GM12878 (cell line): ENCODE data around the gene PGBD5. TPM values are rescaled to one million over a fixed set of nuclear protein-coding genes. Genes with fewer than 3 reads are reported as not detected.

Experiments used
- ATAC-seq: fragments of 200-7000 bp; cut with Tn5 transposase; 3 replicates; pipeline ENCODE4 v1.9.1; 2020; ENCODE audit warnings: mild to moderate bottlenecking, moderate library complexity
- BruUV-seq: library from RNA; stranded (reverse); fragments of 400-500 nt; replicated peaks from 2 replicates; lab custom pipeline; 2021; lab: Mats Ljungman, UMichigan
- CTCF ChIA-PET: fragments of 300-600 bp; sonication (Branson Sonifier 250); formaldehyde crosslinking; extraction: SDS; loops from one replicate; lab custom pipeline; 2021; ENCODE audit warnings: inconsistent platforms; lab: Yijun Ruan, JAX
- POLR2A ChIA-PET: fragments of 350-600 bp; formaldehyde crosslinking; extraction: SDS; loops from one replicate; lab custom pipeline; 2021; ENCODE audit warnings: inconsistent platforms; lab: Charles Lee
- RAD21 ChIA-PET: fragments of 300-600 bp; sonication (Branson Sonifier 250); formaldehyde crosslinking; loops from one replicate; lab custom pipeline; 2023; ENCODE audit warnings: antibody characterized with exemption; ENCODE audit not compliant: unreplicated experiment; lab: Charles Lee
- SMC1A ChIA-PET: fragments of 300-600 bp; sonication (Branson Sonifier 250); formaldehyde crosslinking; loops from one replicate; lab custom pipeline; 2023; ENCODE audit not compliant: unreplicated experiment, uncharacterized antibody; lab: Charles Lee
- DNase-seq: peaks from one replicate; pipeline ENCODE4 v3.0.0-alpha.2; 2011; ENCODE audit warnings: low read depth, low spot score
- FAIRE-seq: peaks from 3 replicates; lab custom pipeline; 2011; peaks lifted over from hg19 to GRCh38; lab: Jason Lieb, UNC
- H2AFZ ChIP-seq: 2 replicates; pipeline ENCODE4 v1.6.0; 2011; ENCODE audit warnings: low read depth, low read length, control low read depth; ENCODE audit not compliant: control insufficient read depth
- H3K27ac ChIP-seq: 2 replicates; pipeline ENCODE4 v1.5.1; 2011; ENCODE audit warnings: control low read depth; ENCODE audit not compliant: control insufficient read depth, insufficient read depth
- H3K27me3 ChIP-seq, 2 experiments: replicated peaks in 1 of 2; 2 replicates each; pipeline versions ENCODE4 v1.6.0 to v1.6.1; 2011; ENCODE audit warnings: low read length in 1 of 2; ENCODE audit not compliant: control insufficient read depth in 2 of 2, insufficient read depth in 2 of 2
- H3K36me3 ChIP-seq, 2 experiments: 2 replicates each; pipeline ENCODE4 v1.5.1; 2011; ENCODE audit warnings: low read length in 1 of 2; ENCODE audit not compliant: control insufficient read depth in 2 of 2, insufficient read depth in 2 of 2
- H3K4me1 ChIP-seq: 2 replicates; pipeline ENCODE4 v1.6.1; 2011; ENCODE audit warnings: mild to moderate bottlenecking, low read length, moderate library complexity, mixed read lengths; ENCODE audit not compliant: control insufficient read depth, insufficient read depth
- H3K4me2 ChIP-seq: 2 replicates; pipeline ENCODE4 v1.6.0; 2011; ENCODE audit warnings: control low read depth; ENCODE audit not compliant: control insufficient read depth, insufficient read depth
- H3K4me3 ChIP-seq: fragments of 200-600 bp; sonication (generic); 2 replicates; pipeline ENCODE4 v1.5.1; 2016
- H3K79me2 ChIP-seq: 2 replicates; pipeline ENCODE4 v1.6.0; 2011; ENCODE audit warnings: low read length; ENCODE audit not compliant: control insufficient read depth, insufficient read depth
- H3K9ac ChIP-seq: 2 replicates; pipeline ENCODE4 v1.8.0; 2011; ENCODE audit warnings: low read length, control low read depth, mixed read lengths; ENCODE audit not compliant: control insufficient read depth, insufficient read depth
- H3K9me3 ChIP-seq: replicated peaks from 3 replicates; pipeline ENCODE4 v1.5.1; 2011; ENCODE audit warnings: mild to moderate bottlenecking, low read length; ENCODE audit not compliant: control insufficient read depth, insufficient read depth
- H4K20me1 ChIP-seq: 2 replicates; pipeline ENCODE4 v1.6.0; 2011; ENCODE audit not compliant: control insufficient read depth, insufficient read depth
- HCFC1 ChIP-seq: fragments of 150-350 bp; IDR thresholded peaks from 2 replicates; pipeline ENCODE4 v1.6.1; 2014; ENCODE audit warnings: low read length
- POLR2A ChIP-seq: IDR thresholded peaks from 2 replicates; pipeline ENCODE4 v1.6.1; 2011; ENCODE audit warnings: low read depth, mild to moderate bottlenecking, low read length
- PRDM15 ChIP-seq: fragments of 450-650 bp; formaldehyde crosslinking; IDR thresholded peaks from 2 replicates; pipeline ENCODE4 v1.4.0; 2020; ENCODE audit warnings: mild to moderate bottlenecking, moderate library complexity
- RCOR1 ChIP-seq: conservative IDR thresholded peaks from 2 replicates; pipeline ENCODE4 v1.6.1; 2012; ENCODE audit warnings: low read depth, low read length, improper control_type of control experiment
- RFX5 ChIP-seq: IDR thresholded peaks from 2 replicates; pipeline ENCODE4 v1.6.1; 2011; ENCODE audit warnings: low read depth, low read length, improper control_type of control experiment
- SMAD1 ChIP-seq: fragments of 450-650 bp; IDR thresholded peaks from 2 replicates; pipeline ENCODE4 v1.6.1; 2018; ENCODE audit warnings: mild to moderate bottlenecking, low read depth; ENCODE audit not compliant: partially characterized antibody
- USF2 ChIP-seq: IDR thresholded peaks from 2 replicates; pipeline ENCODE4 v1.6.1; 2011; ENCODE audit warnings: low read depth, low read length, improper control_type of control experiment, borderline replicate concordance
- YY1 ChIP-seq: IDR thresholded peaks from 2 replicates; pipeline ENCODE4 v1.6.1; 2011; ENCODE audit warnings: low read depth, mild to moderate bottlenecking, low read length
- ZNF207 ChIP-seq: fragments of 450-650 bp; IDR thresholded peaks from 2 replicates; pipeline ENCODE4 v1.6.1; 2014; ENCODE audit warnings: antibody characterized with exemption, mild to moderate bottlenecking, borderline replicate concordance
- WGBS: methylation state at CpG from one replicate; pipeline ENCODE4 v1.1.6; 2016; ENCODE audit warnings: low lambda C conversion rate; ENCODE audit not compliant: insufficient replicate concordance, insufficient coverage; ENCODE audit errors: missing lambda C conversion rate; 5-methylcytosine and 5-hydroxymethylcytosine counted together
- in situ Hi-C: fragments of 300-500 bp; cut with MboI; formaldehyde crosslinking; loops from 9 replicates; pipeline ENCODE4 v1.14.3; 2018; ENCODE audit warnings: mixed read lengths
- intact Hi-C: fragments of 100-400 bp; cut with micrococcal nuclease; formaldehyde crosslinking; loops from one replicate; pipeline ENCODE4 v1.14.2; 2022; ENCODE audit not compliant: unreplicated experiment
- polyA plus RNA-seq, 11 experiments: library from polyadenylated mRNA; depleted of rRNA in 4 of 11; unstranded in 6 of 11; stranded (reverse) in 5 of 11; fragments of >200 nt; fragmentation: Nextera tagmentation in 4 of 11; fragmentation: Illumina TruSeq in 1 of 11; extraction: Ambion mirVana in 4 of 11; extraction: Trizol in 1 of 11; gene quantifications; 1 replicate in 1 of 11; 2 replicates in 10 of 11; pipeline versions ENCODE4 v1.2.1 to v1.2.3, GENCODE V29; 2011 to 2016; ENCODE audit warnings: inconsistent platforms in 2 of 11, missing spikeins in 2 of 11, low read depth in 1 of 11
- total RNA-seq, 4 experiments: library from RNA; depleted of rRNA in 3 of 4; stranded (reverse); fragments of >200 nt in 3 of 4; fragmentation: Illumina TruSeq in 1 of 4; extraction: Trizol in 1 of 4; gene quantifications; 2 replicates each; pipeline versions ENCODE4 v1.2.1 to v1.2.3, GENCODE V29; 2013 to 2021

The PGBD5 gene
- total and polyA plus RNA-seq, 10 of the 15 experiments (the other 5 are each of a cell fraction or from before 2014, with no cell fraction given) = 0.03 TPM; not detected in 9

GRCh38 chr1:230465691-230466090 lies 39.6 kb upstream of the PGBD5 start:
- in situ Hi-C loops = no loop called here
- no TSS peak for BruUV-seq
- 0% methylated on average over 1 of the region's 1 CpG for WGBS

More at GRCh38 chr1:230465691-230466090, 39.6 kb upstream of the PGBD5 start:
- Histone ChIP-seq H3K4me2 (no peak overlapping the region), H3K79me2 (no peaks in the 10 kb centered on the region), H3K27me3 (no peaks in the 10 kb centered on the region), H3K36me3 (no peaks in the 10 kb centered on the region), H3K4me1 (no peaks in the 10 kb centered on the region), H4K20me1 (no peaks in the 10 kb centered on the region), H3K27ac (no peak overlapping the region), H3K4me3 (no peak overlapping the region), H2AFZ (no peak overlapping the region), H3K9ac (no peak overlapping the region), H3K9me3 (no peaks in the 10 kb centered on the region)
- ChIA-PET POLR2A (no interaction called here), SMC1A (no interaction called here), RAD21 (no interaction called here), CTCF (no interaction called here)
- TF ChIP-seq ZNF207 (no peak), POLR2A (no peak), YY1 (no peak), PRDM15 (CRISPR knock-in tag) (no peak), HCFC1 (no peak), SMAD1 (no peak), RCOR1 (no peak), USF2 (no peak), RFX5 (no peak)
- ATAC-seq (no peak), DNase-seq (no peak), FAIRE-seq (no peak)
- intact Hi-C loops = no loop called here
